Muscle of leg (tissue), 11 donors: ENCODE measurements around the gene CCL23. TPM values are rescaled to one million over a fixed set of nuclear protein-coding genes. Genes with fewer than 3 reads are reported as not detected.
A peak's percentile ranks its signal among the peaks of the same experiment; 100 is the strongest.

Source experiments
- DNase-seq: peaks from one replicate; pipeline ENCODE4 v3.0.0; 2013
- H3K27ac ChIP-seq: one replicate; pipeline ENCODE4 v1.5.1; 2013; ENCODE audit warnings: mild to moderate bottlenecking, low read length, control low read depth
- H3K27me3 ChIP-seq: one replicate; pipeline ENCODE4 v1.6.1; 2013; ENCODE audit warnings: low read length; ENCODE audit not compliant: control insufficient read depth, insufficient read depth
- H3K36me3 ChIP-seq: one replicate; pipeline ENCODE4 v1.6.1; 2013; ENCODE audit warnings: low read length; ENCODE audit not compliant: control insufficient read depth, insufficient read depth
- H3K4me1 ChIP-seq: one replicate; pipeline ENCODE4 v1.6.1; 2013; ENCODE audit warnings: low read length; ENCODE audit not compliant: control insufficient read depth, insufficient read depth
- H3K4me3 ChIP-seq: one replicate; pipeline ENCODE4 v1.5.1; 2013; ENCODE audit warnings: low read length, control low read depth
- H3K9me3 ChIP-seq: replicated peaks from 2 replicates; pipeline ENCODE4 v1.6.1; 2013; ENCODE audit warnings: low read depth, low read length; ENCODE audit not compliant: control insufficient read depth
- WGBS: methylation state at CpG from one replicate; pipeline ENCODE4 v1.1.5; 2013; ENCODE audit warnings: missing lambda C conversion rate; ENCODE audit not compliant: insufficient coverage; 5-methylcytosine and 5-hydroxymethylcytosine counted together
- polyA plus RNA-seq, 8 donors: library from polyadenylated mRNA; unstranded; fragments of 120-200 nt; gene quantifications; one replicate each; pipeline versions ENCODE4 v1.2.1 to v1.2.3, GENCODE V29; 2013; ENCODE audit warnings: inconsistent platforms in 1 of 8, low replicate concordance in 1 of 8; ENCODE audit not compliant: insufficient read length in 8 of 8, insufficient read depth in 1 of 8
- total RNA-seq: library from RNA; stranded (reverse); fragments of 120-200 nt; gene quantifications from one replicate; pipeline ENCODE4 v1.2.4, GENCODE V29; 2013

CCL23 gene
- total and polyA plus RNA-seq, 9 donors: 1.00 TPM; not detected in 8

GRCh38 chr17:35972535-35972934 is 45.2 kb downstream of the CCL23 start:
- H3K36me3 ChIP-seq: no peaks in the 10 kb centered on the region
- no peaks in the 10 kb centered on the region for H3K4me1 ChIP-seq
- H3K4me3 ChIP-seq: no peak overlapping the region
- no peaks in the 10 kb centered on the region for H3K27me3 ChIP-seq
- no peak overlapping the region for H3K27ac ChIP-seq
- WGBS: 92% methylated on average over 2 of the region's 6 CpGs
- no peaks in the 10 kb centered on the region for H3K9me3 ChIP-seq
- no peak for DNase-seq

GRCh38 chr17:35972066-35972465 is 45.7 kb downstream of the CCL23 start:
- no CpG with 5 or more reads among the region's 1 CpG for WGBS
- Histone ChIP-seq H3K27me3 (no peaks in the 10 kb centered on the region), H3K27ac (no peak overlapping the region), H3K4me1 (no peaks in the 10 kb centered on the region), H3K9me3 (no peaks in the 10 kb centered on the region), H3K36me3 (no peaks in the 10 kb centered on the region), H3K4me3 (no peak overlapping the region)
- no peak for DNase-seq

GRCh38 chr17:35969558-35970380 is 48.0 kb downstream of the CCL23 start:
- H3K36me3 ChIP-seq: no peaks in the 10 kb centered on the region
- no peaks in the 10 kb centered on the region for H3K4me1 ChIP-seq
- peak; percentile 86 for DNase-seq
- no peaks in the 10 kb centered on the region for H3K27me3 ChIP-seq
- H3K9me3 ChIP-seq: no peaks in the 10 kb centered on the region
- H3K4me3 ChIP-seq: no peak overlapping the region
- 28% methylated on average over 4 of the region's 8 CpGs for WGBS
- H3K27ac ChIP-seq: no peak overlapping the region

DNA sequence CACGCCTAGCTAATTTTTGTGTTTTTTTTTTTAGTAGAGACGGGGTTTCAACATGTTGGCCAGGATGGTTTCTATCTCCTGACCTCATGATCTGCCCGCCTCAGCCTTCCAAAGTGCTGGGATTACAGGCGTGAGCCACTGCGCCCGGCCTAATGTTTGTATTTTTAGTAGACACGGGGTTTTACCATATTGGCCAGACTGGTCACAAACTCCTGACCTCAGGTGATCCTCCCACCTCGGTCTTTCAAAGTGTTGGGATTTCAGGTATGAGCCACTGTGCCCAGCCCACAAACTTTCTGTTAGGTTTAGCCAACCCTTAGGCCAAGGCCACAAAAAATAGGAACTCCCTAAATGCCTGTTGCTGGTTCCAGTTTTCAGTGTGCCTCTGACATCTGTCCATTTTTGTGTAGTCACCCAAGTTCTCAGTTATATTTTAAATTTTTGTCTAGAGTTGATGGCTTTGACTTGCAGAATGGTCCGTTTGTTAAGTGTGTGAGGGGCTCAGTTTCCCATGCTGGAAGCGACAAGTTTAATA is 49.2 kb downstream of the CCL23 start:
- no peaks in the 10 kb centered on the region for H3K4me1 ChIP-seq
- no peaks in the 10 kb centered on the region for H3K9me3 ChIP-seq
- H3K27ac ChIP-seq: no peak overlapping the region
- 79% methylated on average over 6 of the region's 10 CpGs for WGBS
- H3K27me3 ChIP-seq: no peaks in the 10 kb centered on the region
- H3K36me3 ChIP-seq: no peaks in the 10 kb centered on the region
- H3K4me3 ChIP-seq: no peak overlapping the region
- no peak for DNase-seq

DNA sequence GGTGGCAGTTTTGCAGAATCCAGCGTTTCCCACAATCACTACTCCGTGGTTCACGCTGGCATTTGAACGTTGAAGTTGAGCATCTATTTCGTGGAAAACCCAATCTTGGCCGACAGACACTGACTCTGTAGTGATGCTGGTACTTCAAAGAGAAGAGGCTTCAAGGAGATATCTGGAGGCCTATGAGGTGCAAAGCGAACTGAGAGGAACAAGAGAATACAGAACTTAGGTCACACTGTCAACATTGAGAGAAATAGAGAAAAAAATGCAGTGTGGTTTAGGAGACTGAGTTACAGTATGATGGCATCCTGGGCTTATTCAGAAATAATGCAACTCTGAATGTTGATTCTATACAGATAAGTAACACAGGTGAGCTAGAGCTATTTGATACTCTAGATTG is 52.5 kb downstream of the CCL23 start:
- no peak overlapping the region for H3K4me3 ChIP-seq
- no peaks in the 10 kb centered on the region for H3K27me3 ChIP-seq
- no peaks in the 10 kb centered on the region for H3K36me3 ChIP-seq
- no peak overlapping the region for H3K27ac ChIP-seq
- H3K9me3 ChIP-seq: no peaks in the 10 kb centered on the region
- no peak for DNase-seq
- no peaks in the 10 kb centered on the region for H3K4me1 ChIP-seq
- 81% methylated on average over 5 of the region's 7 CpGs for WGBS

DNA sequence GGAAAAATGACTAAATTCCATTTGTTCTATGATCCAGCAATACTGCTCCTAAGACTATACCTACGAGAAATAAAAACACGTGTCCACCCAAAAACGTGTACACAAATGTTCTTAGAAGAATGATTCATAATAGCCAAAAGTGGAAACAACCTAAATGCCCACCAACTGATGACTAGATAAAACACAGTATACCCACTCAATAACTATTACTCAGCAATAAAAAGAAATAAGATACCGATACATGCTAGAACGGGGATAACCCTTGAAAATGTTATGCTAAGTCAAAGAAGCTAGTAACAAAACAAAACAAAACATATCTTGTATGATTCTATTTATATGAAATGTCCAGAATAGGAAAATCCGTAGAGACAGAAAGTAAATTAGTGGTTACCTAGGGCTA is 54.1 kb downstream of the CCL23 start:
- Histone ChIP-seq H3K4me3 (no peak overlapping the region), H3K4me1 (no peaks in the 10 kb centered on the region), H3K9me3 (no peaks in the 10 kb centered on the region), H3K36me3 (no peaks in the 10 kb centered on the region), H3K27ac (no peak overlapping the region), H3K27me3 (no peaks in the 10 kb centered on the region)
- no peak for DNase-seq
- 60% methylated on average over 1 of the region's 6 CpGs for WGBS

Other genes with a start within 250 kb of the CCL23 start
- 3.5 TPM for gene MMP28, start 222.3 kb downstream of the CCL23 start, total RNA-seq
- gene MMP28, start 222.3 kb downstream of the CCL23 start, polyA plus RNA-seq: 1 to 10 TPM; 1.9 to 4.3 (median 3.5) TPM
- gene TAF15, start 208.5 kb downstream of the CCL23 start, total RNA-seq: 26.9 TPM
- 100 to 1,000 TPM; 118 to 162 (median 142) TPM for gene TAF15, start 208.5 kb downstream of the CCL23 start, polyA plus RNA-seq
- not detected for gene HEATR9, start 149.1 kb downstream of the CCL23 start, total RNA-seq
- under 1 TPM in 3 of 8 donors, not detected in 5; 0.09 to 0.17 (median 0.10) TPM for gene HEATR9, start 149.1 kb downstream of the CCL23 start, polyA plus RNA-seq
- gene CCL5, start 137.6 kb downstream of the CCL23 start, total RNA-seq: 0.75 TPM
- 1 to 10 TPM in 3 of 8 donors, under 1 TPM in 5; 0.60 to 1.7 (median 0.87) TPM for gene CCL5, start 137.6 kb downstream of the CCL23 start, polyA plus RNA-seq
- gene RDM1, start 87.2 kb downstream of the CCL23 start, total RNA-seq: 0.58 TPM
- gene RDM1, start 87.2 kb downstream of the CCL23 start, polyA plus RNA-seq: 1 to 10 TPM in 2 of 8 donors, under 1 TPM in 6; 0.39 to 1.4 (median 0.78) TPM
- not detected for gene LYZL6, start 74.3 kb downstream of the CCL23 start, total RNA-seq
- not detected for gene LYZL6, start 74.3 kb downstream of the CCL23 start, polyA plus RNA-seq
- gene CCL16, start 36.5 kb downstream of the CCL23 start, total RNA-seq: 0.22 TPM
- gene CCL16, start 36.5 kb downstream of the CCL23 start, polyA plus RNA-seq: under 1 TPM; 0.11 to 0.53 (median 0.18) TPM
- gene CCL14, start 31.2 kb downstream of the CCL23 start, total RNA-seq: 15.2 TPM
- 10 to 100 TPM; 17.7 to 32.3 (median 25.3) TPM for gene CCL14, start 31.2 kb downstream of the CCL23 start, polyA plus RNA-seq
- gene CCL15, start 16.4 kb downstream of the CCL23 start, total RNA-seq: not detected
- under 1 TPM in 1 of 8 donors, not detected in 7; 0.63 TPM for gene CCL15, start 16.4 kb downstream of the CCL23 start, polyA plus RNA-seq
- gene CCL18, start 46.3 kb upstream of the CCL23 start, total RNA-seq: not detected
- gene CCL18, start 46.3 kb upstream of the CCL23 start, polyA plus RNA-seq: under 1 TPM in 3 of 8 donors, not detected in 5; 0.23 to 0.62 (median 0.23) TPM
- gene CCL3, start 72.2 kb upstream of the CCL23 start, total RNA-seq: 7.7 TPM
- gene CCL3, start 72.2 kb upstream of the CCL23 start, polyA plus RNA-seq: 10 to 100 TPM in 1 of 8 donors, 1 to 10 TPM in 7; 2.4 to 11.8 (median 5.4) TPM
- gene CCL4, start 85.9 kb upstream of the CCL23 start, total RNA-seq: 3.5 TPM
- 1 to 10 TPM; 1.1 to 7.7 (median 2.2) TPM for gene CCL4, start 85.9 kb upstream of the CCL23 start, polyA plus RNA-seq
- 4.4 TPM for gene TBC1D3B, start 158.7 kb upstream of the CCL23 start, total RNA-seq
- 10 to 100 TPM in 3 of 8 donors, 1 to 10 TPM in 5; 3.9 to 16.7 (median 7.7) TPM for gene TBC1D3B, start 158.7 kb upstream of the CCL23 start, polyA plus RNA-seq
- 2.0 TPM for gene CCL3L1, start 178.8 kb upstream of the CCL23 start, total RNA-seq
- gene CCL3L1, start 178.8 kb upstream of the CCL23 start, polyA plus RNA-seq: 1 to 10 TPM in 6 of 8 donors, under 1 TPM in 1, not detected in 1; 0.74 to 7.9 (median 1.3) TPM
- 3.7 TPM for gene CCL4L2, start 193.1 kb upstream of the CCL23 start, total RNA-seq
- gene CCL4L2, start 193.1 kb upstream of the CCL23 start, polyA plus RNA-seq: 10 to 100 TPM in 1 of 8 donors, 1 to 10 TPM in 5, under 1 TPM in 1, not detected in 1; 0.88 to 13.6 (median 2.7) TPM
- gene TBC1D3I, start 246.6 kb upstream of the CCL23 start, total RNA-seq: 0.09 TPM
- gene TBC1D3I, start 246.6 kb upstream of the CCL23 start, polyA plus RNA-seq: 1 to 10 TPM in 4 of 8 donors, under 1 TPM in 2, not detected in 2; 0.53 to 3.0 (median 1.3) TPM